RKO (cell line): Measurements from ENCODE around the gene CITED1.

Source experiments
- DNase-seq: peaks from one replicate; pipeline ENCODE4 v3.0.0-alpha.2; 2016; ENCODE audit warnings: low spot score

CITED1 gene

DNA sequence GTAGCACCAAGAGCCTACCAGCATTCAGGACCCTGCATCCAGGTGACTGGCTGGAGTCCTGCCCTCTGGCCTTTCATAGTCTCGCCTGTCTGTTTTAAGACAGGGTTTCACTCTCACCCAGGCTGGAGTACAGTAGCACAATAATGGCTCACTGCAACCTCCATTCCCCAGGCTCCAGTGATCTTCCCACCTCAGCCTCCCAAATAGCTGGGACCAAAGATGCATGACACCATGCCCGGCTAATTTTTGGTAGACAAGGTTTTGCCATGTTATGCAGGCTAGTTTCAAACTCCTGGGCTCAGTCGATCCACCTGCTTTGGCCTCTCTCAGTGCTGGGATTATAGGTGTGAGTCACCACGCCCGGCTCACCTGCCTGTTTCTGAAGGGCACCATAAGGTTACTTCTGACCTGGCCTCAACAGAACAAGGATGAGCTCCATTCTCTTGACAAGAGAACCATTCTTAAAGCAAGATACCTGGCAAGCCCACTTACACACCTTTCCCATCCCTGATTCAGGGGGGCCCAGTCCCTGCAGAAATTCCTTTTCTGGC lies 35.3 kb downstream of the CITED1 start:
- DNase-seq = no peak

DNA sequence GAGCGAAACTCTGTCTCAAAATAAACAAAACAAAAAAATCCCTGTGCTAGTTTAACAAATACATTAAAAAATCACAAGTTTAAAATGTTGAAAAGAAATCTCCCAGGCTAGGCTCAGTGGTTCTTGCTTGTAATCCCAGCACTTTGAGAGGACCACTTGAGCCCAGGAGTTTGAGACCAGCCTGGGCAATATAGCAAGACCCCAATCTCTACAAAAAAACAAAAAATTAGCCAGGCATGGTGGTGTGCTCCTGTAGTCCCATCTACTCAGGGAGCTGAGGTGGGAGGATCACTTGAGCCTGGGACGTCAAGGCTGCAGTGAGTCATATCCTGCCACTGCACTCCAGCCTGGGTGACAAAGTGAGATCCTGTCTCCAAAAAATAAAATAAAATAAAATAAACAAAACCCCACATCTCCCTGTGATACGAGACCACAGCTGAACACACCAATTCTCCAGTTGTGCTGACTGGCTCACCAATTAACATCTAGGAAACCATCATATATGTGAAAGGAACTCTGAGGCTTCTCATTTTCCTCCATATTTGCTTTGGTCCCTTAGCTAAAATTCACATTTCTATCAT lies 36.0 kb downstream of the CITED1 start:
- DNase-seq = peak; percentile 82

DNA sequence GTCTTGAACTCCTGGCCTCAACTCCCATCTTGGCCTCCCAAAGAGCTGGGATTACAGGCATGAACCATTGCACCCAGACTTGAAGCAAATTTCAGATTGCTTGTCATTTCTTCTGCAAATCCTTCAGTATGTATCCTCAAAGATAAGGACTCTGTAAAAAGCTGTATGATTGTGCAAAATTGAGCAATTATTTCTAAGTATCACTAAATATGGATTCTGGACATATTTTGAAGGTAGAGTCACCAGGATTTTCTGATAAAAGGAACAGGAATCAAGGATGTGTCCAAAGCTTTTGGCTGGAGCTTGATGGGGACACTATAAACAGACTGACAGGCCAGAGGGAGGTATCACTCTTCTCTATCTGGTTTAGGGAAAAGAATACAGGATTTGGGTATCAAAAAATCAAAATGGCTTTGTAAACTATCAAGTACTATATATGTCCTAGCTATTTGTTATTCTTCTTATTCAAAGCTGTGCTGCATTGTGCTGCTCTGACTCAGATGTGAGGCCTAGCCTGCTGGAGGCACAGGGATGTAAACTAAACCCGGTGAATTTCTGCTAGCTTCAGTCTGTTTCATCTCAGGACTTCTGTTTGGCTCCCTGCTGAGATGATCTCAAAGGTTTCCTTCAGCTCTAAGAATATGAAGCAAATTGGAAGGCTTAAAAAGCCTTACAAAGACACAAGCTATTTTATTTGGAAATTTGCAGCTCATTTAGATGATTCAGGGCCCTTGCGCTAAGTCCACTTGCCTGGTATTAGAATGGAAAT lies 36.9 kb downstream of the CITED1 start:
- DNase-seq = peak; percentile 37

DNA sequence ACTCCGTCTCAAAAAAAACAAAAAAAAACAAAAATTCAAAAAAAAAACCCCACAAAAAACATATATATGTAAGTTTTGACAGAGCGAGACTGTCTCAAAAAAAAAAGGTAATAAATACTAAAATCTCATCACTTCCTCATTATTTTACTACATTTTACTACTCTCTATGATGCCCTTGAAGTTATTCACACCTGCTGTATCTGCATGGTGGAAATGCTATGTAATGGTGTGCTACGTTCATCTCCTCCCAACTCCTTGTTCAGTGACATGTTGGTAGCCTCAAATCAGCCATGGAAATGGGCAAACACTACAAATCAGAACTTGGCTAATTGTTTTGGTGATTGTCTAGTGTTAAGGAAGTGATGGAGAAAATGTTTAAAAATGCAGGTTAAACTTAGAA lies 40.5 kb downstream of the CITED1 start:
- no peak for DNase-seq

DNA sequence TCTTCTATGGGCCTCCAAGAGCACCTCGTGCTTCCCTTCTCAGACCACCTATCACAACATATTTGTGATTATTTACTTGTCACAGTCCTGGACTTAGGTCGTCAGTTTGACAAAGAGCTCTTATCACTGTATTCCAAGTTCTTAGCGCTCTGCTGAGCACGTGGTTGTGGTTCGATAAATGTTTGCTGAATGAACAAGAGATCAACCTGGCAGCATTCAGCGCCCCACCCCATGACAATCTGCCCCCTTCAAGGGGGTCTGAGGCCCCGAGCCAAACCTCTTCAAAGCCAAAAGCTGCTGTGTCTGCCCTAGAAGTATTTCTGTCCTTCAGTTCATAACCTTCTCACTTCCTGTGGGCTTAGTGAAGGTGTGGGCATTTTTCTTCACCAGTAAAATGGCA lies 43.6 kb downstream of the CITED1 start:
- DNase-seq = no peak

DNA sequence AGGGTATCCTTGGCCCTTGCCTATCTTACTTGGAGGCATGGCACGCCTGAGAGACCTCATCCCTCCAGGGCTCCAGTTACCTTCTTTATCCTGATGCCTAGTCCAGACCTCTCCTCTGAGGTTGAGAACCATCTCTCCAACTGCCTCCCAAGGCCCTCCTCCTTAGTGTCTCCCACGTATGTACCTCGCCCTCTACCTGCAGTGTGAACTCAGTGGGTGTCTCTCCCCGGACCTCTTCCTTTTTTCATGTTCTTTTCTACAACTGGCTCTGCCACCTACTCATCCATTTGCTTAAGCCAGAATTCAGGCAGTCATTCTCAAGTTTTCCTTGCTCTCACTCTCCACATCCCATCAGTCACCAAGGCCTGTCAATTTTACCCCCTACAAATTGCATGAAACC lies 45.3 kb downstream of the CITED1 start:
- DNase-seq = no peak

DNA sequence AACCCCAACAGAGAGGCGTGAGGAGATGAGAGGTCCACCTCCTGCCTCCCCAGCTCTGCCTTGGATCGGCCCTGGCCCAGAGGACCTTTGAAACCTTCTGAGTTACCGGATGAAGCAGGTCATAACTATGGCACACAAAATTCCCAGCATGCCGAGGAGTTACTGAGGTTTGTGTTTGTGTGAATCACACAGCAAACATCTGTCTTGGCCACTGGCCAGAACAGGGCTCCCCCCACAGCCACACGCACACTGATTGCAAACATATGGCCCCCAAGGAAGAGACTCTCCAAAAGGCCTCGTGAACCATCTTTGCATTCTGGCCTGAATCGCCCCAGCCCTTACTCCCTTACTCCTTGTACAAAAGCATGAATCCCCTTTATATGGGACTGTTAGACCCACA lies 47.5 kb downstream of the CITED1 start:
- DNase-seq = peak; percentile 49

DNA sequence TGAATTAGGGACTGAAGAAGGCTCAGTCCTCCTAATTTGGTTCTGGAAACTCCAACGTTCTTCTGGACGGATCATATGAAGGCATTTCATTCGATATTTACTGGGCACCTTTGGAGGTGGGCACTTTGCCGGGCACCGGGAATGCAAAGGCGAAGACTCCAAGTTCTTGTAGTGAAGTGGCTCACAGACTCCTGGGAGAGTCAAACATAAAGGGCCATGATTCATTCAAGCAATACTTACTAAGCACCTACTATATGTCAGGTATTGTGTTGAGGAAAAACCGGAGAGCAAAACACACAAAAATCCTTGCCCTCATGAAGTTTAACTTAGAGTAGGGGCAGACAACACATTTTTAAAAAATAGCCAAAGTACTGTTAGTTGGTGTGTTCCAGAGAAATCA lies 49.9 kb downstream of the CITED1 start:
- no peak for DNase-seq

DNA sequence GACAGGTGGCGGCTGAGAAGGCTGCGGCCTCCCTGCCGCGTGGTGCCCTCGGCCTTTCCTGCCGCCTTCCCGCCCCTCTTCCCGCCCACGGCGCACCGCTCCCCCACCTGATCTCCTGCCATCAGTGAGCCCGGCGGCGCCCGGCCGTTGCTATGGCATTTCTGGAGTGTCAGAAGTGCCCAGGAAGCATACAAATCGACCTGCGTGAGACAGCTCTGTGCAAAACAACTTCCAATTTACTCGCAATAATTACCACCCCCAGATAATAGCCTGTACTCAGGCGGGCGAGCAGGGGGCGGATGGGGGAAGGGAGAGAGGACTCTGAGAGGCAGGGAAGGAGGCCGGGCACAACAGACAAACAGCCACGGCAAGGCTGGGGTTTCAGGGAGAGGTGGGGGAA lies 50.3 kb downstream of the CITED1 start:
- no peak for DNase-seq

DNA sequence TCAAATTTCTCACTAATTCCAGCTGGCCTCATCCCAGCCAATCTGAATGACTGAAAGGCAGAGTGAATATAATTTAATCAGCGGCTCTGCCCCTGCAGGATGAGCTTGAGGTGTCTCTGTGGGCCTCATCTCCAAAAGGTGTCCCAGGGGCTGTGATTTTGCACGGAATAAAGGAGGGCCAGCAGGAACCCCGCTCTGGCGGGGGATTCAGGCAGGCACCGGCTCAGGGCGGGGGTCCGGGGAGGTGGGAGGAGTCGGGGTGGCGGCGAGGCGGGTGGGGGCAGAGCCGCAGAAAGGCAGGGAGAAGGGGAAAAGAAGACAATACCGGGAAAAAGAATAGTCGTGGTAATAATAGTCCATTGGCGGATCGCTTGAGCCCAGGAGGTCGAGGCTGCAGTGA lies 50.9 kb downstream of the CITED1 start:
- no peak for DNase-seq

DNA sequence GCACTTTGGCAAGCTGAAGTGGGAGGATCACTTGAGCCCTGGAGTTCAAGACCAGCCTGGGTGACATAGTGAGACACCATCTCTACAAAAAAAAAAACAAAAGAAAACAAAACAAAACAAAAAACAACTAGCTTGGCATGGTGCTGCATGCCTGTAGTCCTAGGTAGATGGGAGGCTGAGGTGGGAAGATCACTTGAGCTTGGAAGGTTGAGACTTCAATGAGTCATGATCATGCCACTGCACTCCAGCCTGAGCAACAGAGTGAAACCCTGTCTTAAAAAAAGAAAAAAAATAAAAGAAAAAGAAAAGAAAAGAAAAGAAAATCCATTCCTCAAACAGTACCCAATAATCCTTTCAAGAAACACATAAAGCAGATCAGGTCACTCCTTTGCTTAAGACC lies 52.0 kb downstream of the CITED1 start:
- DNase-seq = no peak
